ENCODE results near the gene NBAS.
"Not testable (repeated sequence)": the region's sequence is repeated elsewhere in the genome, so short reads cannot be mapped to it uniquely, and the experiment has no call there.

Gene NBAS

GRCh38 chr2:15450808-15451207, 110.3 kb downstream of the NBAS start:
- no peak overlapping the region for H3K4me3 ChIP-seq (replicated peaks in 1 of 2; ENCODE audit: low read depth in 2 of 2, low read length in 2 of 2)
- no peak for DNase-seq (ENCODE audit: low read depth in 2 of 2)
- TF ChIP-seq, protein P1, sequence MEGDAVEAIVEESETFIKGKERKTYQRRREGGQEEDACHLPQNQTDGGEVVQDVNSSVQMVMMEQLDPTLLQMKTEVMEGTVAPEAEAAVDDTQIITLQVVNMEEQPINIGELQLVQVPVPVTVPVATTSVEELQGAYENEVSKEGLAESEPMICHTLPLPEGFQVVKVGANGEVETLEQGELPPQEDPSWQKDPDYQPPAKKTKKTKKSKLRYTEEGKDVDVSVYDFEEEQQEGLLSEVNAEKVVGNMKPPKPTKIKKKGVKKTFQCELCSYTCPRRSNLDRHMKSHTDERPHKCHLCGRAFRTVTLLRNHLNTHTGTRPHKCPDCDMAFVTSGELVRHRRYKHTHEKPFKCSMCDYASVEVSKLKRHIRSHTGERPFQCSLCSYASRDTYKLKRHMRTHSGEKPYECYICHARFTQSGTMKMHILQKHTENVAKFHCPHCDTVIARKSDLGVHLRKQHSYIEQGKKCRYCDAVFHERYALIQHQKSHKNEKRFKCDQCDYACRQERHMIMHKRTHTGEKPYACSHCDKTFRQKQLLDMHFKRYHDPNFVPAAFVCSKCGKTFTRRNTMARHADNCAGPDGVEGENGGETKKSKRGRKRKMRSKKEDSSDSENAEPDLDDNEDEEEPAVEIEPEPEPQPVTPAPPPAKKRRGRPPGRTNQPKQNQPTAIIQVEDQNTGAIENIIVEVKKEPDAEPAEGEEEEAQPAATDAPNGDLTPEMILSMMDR (IDR thresholded peaks at IDR 0.05; ENCODE audit: low read depth, low read length), result no peak

- H3K4me3 ChIP-seq (replicated peaks in 1 of 2; ENCODE audit: low read depth in 2 of 2, low read length in 2 of 2), result no peak overlapping the region
- TF ChIP-seq, protein P1 (IDR thresholded peaks at IDR 0.05; ENCODE audit: low read depth, low read length), result no peak
- peak; percentile 2 to 3 for DNase-seq (ENCODE audit: low read depth in 2 of 2)
Measured at GRCh38 chr2:15449556-15450236, 111.4 kb downstream of the NBAS start.

- TF ChIP-seq, protein P1 (IDR thresholded peaks at IDR 0.05; ENCODE audit: low read depth, low read length), result no peak
- no peak for DNase-seq (ENCODE audit: low read depth in 2 of 2)
- H3K4me3 ChIP-seq (replicated peaks in 1 of 2; ENCODE audit: low read depth in 2 of 2, low read length in 2 of 2), result no peak overlapping the region
Measured at GRCh38 chr2:15448250-15448839, 112.8 kb downstream of the NBAS start.

- TF ChIP-seq, protein P1 (IDR thresholded peaks at IDR 0.05; ENCODE audit: low read depth, low read length), result no peak
- H3K4me3 ChIP-seq (replicated peaks in 1 of 2; ENCODE audit: low read depth in 2 of 2, low read length in 2 of 2), result no peak overlapping the region
- DNase-seq (ENCODE audit: low read depth in 2 of 2), result no peak
Measured at GRCh38 chr2:15447381-15447780, 113.8 kb downstream of the NBAS start.

DNA sequence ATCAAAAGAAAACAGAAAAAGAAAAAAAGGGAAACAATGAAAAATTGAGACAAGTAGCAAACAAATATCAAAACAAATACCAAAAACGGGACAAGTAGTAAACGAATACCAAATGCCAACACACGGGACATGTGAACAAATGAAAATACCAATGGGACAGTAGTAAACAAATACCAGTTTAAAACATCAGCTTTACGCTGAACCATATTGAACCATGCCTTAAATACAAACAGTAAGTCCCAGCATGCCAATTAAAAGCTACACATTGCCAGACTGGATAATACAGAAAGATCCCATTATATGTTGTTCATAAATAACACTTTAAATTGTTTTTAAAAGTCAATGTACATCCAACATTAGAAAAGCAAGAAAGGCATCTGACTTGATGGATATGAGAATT, 114.2 kb downstream of the NBAS start:
- DNase-seq (ENCODE audit: low read depth in 2 of 2), result no peak
- H3K4me3 ChIP-seq (replicated peaks in 1 of 2; ENCODE audit: low read depth in 2 of 2, low read length in 2 of 2), result no peak overlapping the region
- TF ChIP-seq, protein P1 (IDR thresholded peaks at IDR 0.05; ENCODE audit: low read depth, low read length), result no peak

GRCh38 chr2:15445891-15446562, 115.1 kb downstream of the NBAS start:
- TF ChIP-seq, protein P1 (IDR thresholded peaks at IDR 0.05; ENCODE audit: low read depth, low read length), result no peak
- H3K4me3 ChIP-seq (replicated peaks in 1 of 2; ENCODE audit: low read depth in 2 of 2, low read length in 2 of 2), result no peak overlapping the region
- no peak for DNase-seq (ENCODE audit: low read depth in 2 of 2)

- not testable (repeated sequence) for DNase-seq (ENCODE audit: low read depth in 2 of 2); H3K4me3 ChIP-seq (replicated peaks in 1 of 2; ENCODE audit: low read depth in 2 of 2, low read length in 2 of 2)
Measured at GRCh38 chr2:15439768-15440524, 121.2 kb downstream of the NBAS start.

DNA sequence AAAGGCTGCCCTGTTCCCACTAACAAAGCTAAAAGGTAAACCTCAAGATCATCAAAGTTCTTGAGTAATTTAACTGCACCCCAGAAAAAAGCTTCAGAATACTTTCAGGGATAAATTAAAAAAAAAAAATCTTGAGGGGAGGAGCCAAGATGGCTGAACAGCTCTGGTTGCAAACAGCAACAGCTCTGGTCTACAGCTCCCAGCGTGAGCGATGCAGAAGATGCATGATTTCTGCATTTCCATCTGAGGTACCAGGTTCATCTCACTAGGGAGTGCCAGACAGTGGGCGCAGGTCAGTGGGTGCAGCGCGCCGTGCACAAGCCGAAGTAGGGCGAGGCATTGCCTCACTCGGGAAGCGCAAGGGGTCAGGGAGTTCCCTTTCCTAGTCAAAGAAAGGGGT, 121.8 kb downstream of the NBAS start:
- H3K4me3 ChIP-seq (replicated peaks in 1 of 2; ENCODE audit: low read depth in 2 of 2, low read length in 2 of 2); DNase-seq (ENCODE audit: low read depth in 2 of 2): not testable (repeated sequence)

Data from cardiac fibroblast (primary cell).